SK-N-SH treated with all-trans-retinoic acid at 6 μM for 48 hours (cell line): ENCODE measurements around the gene STK40.

Experiments
- ARNTL ChIP-seq: fragments of 450-650 bp; formaldehyde crosslinking; IDR thresholded peaks from 2 replicates; pipeline ENCODE4 v1.5.0; 2020; ENCODE audit warnings: low read depth, mild to moderate bottlenecking, moderate library complexity, borderline replicate concordance
- CREB5 ChIP-seq: fragments of 250-450 bp; sonication (Bioruptor Pico); IDR thresholded peaks from 2 replicates; pipeline ENCODE4 v1.5.1; 2020; ENCODE audit warnings: low read depth, mild to moderate bottlenecking, moderate library complexity
- ISL1 ChIP-seq: fragments of 250-450 bp; sonication (Bioruptor Pico); IDR thresholded peaks from 2 replicates; pipeline ENCODE4 v2.1.2; 2022; ENCODE audit warnings: mild to moderate bottlenecking, moderate library complexity
- RARB ChIP-seq: fragments of 250-450 bp; sonication (Bioruptor Pico); IDR thresholded peaks from 2 replicates; pipeline ENCODE4 v1.8.0; 2021; ENCODE audit warnings: mild to moderate bottlenecking, moderate library complexity
- ZFP30 ChIP-seq: fragments of 450-650 bp; formaldehyde crosslinking; IDR thresholded peaks from 2 replicates; pipeline ENCODE4 v1.5.0; 2022; ENCODE audit warnings: mild to moderate bottlenecking, moderate library complexity
- ZNF70 ChIP-seq: fragments of 450-650 bp; formaldehyde crosslinking; IDR thresholded peaks from 2 replicates; pipeline ENCODE4 v1.5.0; 2020; ENCODE audit warnings: mild to moderate bottlenecking, moderate library complexity
- TF ChIP-seq, protein P1 (sequence below): fragments of 250-450 bp; sonication (Bioruptor Pico); IDR thresholded peaks from 2 replicates; pipeline ENCODE4 v1.8.0; 2020; ENCODE audit warnings: mild to moderate bottlenecking, moderate library complexity, borderline replicate concordance

GRCh38 chr1:36341626-36342320 is 44.0 kb downstream of the STK40 start:
- TF ChIP-seq ZFP30 (CRISPR knock-in tag): no peak
- TF ChIP-seq ZNF70 (CRISPR knock-in tag): no peak
- no peak for TF ChIP-seq ARNTL (CRISPR knock-in tag)
- TF ChIP-seq RARB (CRISPR knock-in tag): no peak
- TF ChIP-seq, protein P1, sequence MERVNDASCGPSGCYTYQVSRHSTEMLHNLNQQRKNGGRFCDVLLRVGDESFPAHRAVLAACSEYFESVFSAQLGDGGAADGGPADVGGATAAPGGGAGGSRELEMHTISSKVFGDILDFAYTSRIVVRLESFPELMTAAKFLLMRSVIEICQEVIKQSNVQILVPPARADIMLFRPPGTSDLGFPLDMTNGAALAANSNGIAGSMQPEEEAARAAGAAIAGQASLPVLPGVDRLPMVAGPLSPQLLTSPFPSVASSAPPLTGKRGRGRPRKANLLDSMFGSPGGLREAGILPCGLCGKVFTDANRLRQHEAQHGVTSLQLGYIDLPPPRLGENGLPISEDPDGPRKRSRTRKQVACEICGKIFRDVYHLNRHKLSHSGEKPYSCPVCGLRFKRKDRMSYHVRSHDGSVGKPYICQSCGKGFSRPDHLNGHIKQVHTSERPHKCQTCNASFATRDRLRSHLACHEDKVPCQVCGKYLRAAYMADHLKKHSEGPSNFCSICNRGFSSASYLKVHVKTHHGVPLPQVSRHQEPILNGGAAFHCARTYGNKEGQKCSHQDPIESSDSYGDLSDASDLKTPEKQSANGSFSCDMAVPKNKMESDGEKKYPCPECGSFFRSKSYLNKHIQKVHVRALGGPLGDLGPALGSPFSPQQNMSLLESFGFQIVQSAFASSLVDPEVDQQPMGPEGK (CRISPR knock-in tag): no peak
- no peak for TF ChIP-seq ISL1
- TF ChIP-seq CREB5 (CRISPR knock-in tag): no peak
